Neural cell (in vitro differentiated cells): Measurements from ENCODE around the gene NKD1.

ENCODE experiments used
- EP300 ChIP-seq: fragments of 450-650 bp; conservative IDR thresholded peaks from 2 replicates; pipeline ENCODE4 v1.6.1; 2014; ENCODE audit warnings: antibody characterized with exemption, mild to moderate bottlenecking, moderate library complexity; ENCODE audit not compliant: poor library complexity, severe bottlenecking
- EZH2 ChIP-seq: fragments of 200-600, 300-800 bp; shearing (Covaris generic), sonication (generic); IDR thresholded peaks from 2 replicates; pipeline ENCODE4 v1.6.1; 2014; ENCODE audit warnings: antibody characterized with exemption, low read length, borderline replicate concordance, mild to moderate bottlenecking; ENCODE audit not compliant: insufficient read depth, poor library complexity, severe bottlenecking
- MXI1 ChIP-seq: fragments of 450-650 bp; conservative IDR thresholded peaks from 2 replicates; pipeline ENCODE4 v1.6.1; 2014; ENCODE audit warnings: antibody characterized with exemption, mild to moderate bottlenecking; ENCODE audit not compliant: poor library complexity, severe bottlenecking
- POLR2AphosphoS5 ChIP-seq: IDR thresholded peaks from 2 replicates; pipeline ENCODE4 v1.6.1; 2012
- RAD21 ChIP-seq: fragments of 450-650 bp; conservative IDR thresholded peaks from 2 replicates; pipeline ENCODE4 v1.6.1; 2014; ENCODE audit warnings: antibody characterized with exemption, mild to moderate bottlenecking, moderate library complexity
- REST ChIP-seq: IDR thresholded peaks from 2 replicates; pipeline ENCODE4 v1.6.1; 2012; ENCODE audit warnings: borderline replicate concordance
- SMC3 ChIP-seq: fragments of 450-650 bp; conservative IDR thresholded peaks from 2 replicates; pipeline ENCODE4 v1.6.1; 2014; ENCODE audit warnings: antibody characterized with exemption, mild to moderate bottlenecking, moderate library complexity; ENCODE audit not compliant: poor library complexity
- TAF1 ChIP-seq: IDR thresholded peaks from 2 replicates; pipeline ENCODE4 v1.6.1; 2012; ENCODE audit warnings: low read depth
- TF ChIP-seq, protein P1 (sequence below): fragments of 450-650 bp; IDR thresholded peaks from 2 replicates; pipeline ENCODE4 v1.5.1; 2014; ENCODE audit warnings: antibody characterized with exemption, mild to moderate bottlenecking, moderate library complexity; ENCODE audit not compliant: poor library complexity, severe bottlenecking

GRCh38 chr16:50644729-50645128 is 96.5 kb downstream of the NKD1 start:
- TF ChIP-seq, protein P1, sequence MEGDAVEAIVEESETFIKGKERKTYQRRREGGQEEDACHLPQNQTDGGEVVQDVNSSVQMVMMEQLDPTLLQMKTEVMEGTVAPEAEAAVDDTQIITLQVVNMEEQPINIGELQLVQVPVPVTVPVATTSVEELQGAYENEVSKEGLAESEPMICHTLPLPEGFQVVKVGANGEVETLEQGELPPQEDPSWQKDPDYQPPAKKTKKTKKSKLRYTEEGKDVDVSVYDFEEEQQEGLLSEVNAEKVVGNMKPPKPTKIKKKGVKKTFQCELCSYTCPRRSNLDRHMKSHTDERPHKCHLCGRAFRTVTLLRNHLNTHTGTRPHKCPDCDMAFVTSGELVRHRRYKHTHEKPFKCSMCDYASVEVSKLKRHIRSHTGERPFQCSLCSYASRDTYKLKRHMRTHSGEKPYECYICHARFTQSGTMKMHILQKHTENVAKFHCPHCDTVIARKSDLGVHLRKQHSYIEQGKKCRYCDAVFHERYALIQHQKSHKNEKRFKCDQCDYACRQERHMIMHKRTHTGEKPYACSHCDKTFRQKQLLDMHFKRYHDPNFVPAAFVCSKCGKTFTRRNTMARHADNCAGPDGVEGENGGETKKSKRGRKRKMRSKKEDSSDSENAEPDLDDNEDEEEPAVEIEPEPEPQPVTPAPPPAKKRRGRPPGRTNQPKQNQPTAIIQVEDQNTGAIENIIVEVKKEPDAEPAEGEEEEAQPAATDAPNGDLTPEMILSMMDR, result no peak
- TF ChIP-seq EZH2, result no peak
- TF ChIP-seq RAD21, result no peak
- no peak for TF ChIP-seq POLR2AphosphoS5
- no peak for TF ChIP-seq EP300
- TF ChIP-seq TAF1, result no peak
- TF ChIP-seq REST, result no peak
- no peak for TF ChIP-seq SMC3
- TF ChIP-seq MXI1, result no peak
